Karpas-422 (cell line): Measurements from ENCODE around the gene SPINT2. TPM values are rescaled to one million over a fixed set of nuclear protein-coding genes. Genes with fewer than 3 reads are reported as not detected.

Source experiments
- DNase-seq: peaks from one replicate; pipeline ENCODE4 v3.0.0-alpha.2; 2015
- H2AFZ ChIP-seq: fragments of 200-600 bp; sonication (generic); 2 replicates; pipeline ENCODE4 v1.6.1; 2014; ENCODE audit warnings: antibody characterized with exemption, low read length, mixed read lengths
- H3K27ac ChIP-seq: fragments of 200-600 bp; sonication (generic); 2 replicates; pipeline ENCODE4 v1.5.1; 2014; ENCODE audit warnings: mild to moderate bottlenecking, low read length, moderate library complexity
- H3K27me3 ChIP-seq: fragments of 200-600 bp; sonication (generic); 2 replicates; pipeline ENCODE4 v1.6.1; 2014; ENCODE audit warnings: low read length, mixed read lengths
- H3K36me3 ChIP-seq: fragments of 200-600 bp; sonication (generic); 2 replicates; pipeline ENCODE4 v1.6.1; 2014; ENCODE audit warnings: low read length, mixed read lengths; ENCODE audit not compliant: insufficient read depth
- H3K4me1 ChIP-seq: fragments of 200-600 bp; sonication (generic); 2 replicates; pipeline ENCODE4 v1.6.1; 2014; ENCODE audit warnings: mild to moderate bottlenecking, low read length, mixed read lengths
- H3K4me2 ChIP-seq: fragments of 200-600 bp; sonication (generic); 2 replicates; pipeline ENCODE4 v1.6.1; 2014; ENCODE audit warnings: low read length, low read depth, mild to moderate bottlenecking; ENCODE audit not compliant: poor library complexity, severe bottlenecking
- H3K4me3 ChIP-seq: fragments of 200-600 bp; sonication (generic); 2 replicates; pipeline ENCODE4 v1.5.1; 2014; ENCODE audit warnings: mild to moderate bottlenecking, antibody characterized with exemption, low read length, mixed read lengths
- H3K79me2 ChIP-seq: fragments of 200-600 bp; sonication (generic); 2 replicates; pipeline ENCODE4 v1.6.1; 2014; ENCODE audit warnings: mild to moderate bottlenecking, low read length, mixed read lengths
- H3K9ac ChIP-seq: fragments of 200-600 bp; sonication (generic); 2 replicates; pipeline ENCODE4 v1.6.0; 2014; ENCODE audit warnings: low read length
- H3K9me2 ChIP-seq: fragments of 200-600 bp; sonication (generic), shearing (Covaris generic); replicated peaks from 2 replicates; pipeline ENCODE4 v1.6.0; 2014; ENCODE audit warnings: mild to moderate bottlenecking, low read length, moderate library complexity; ENCODE audit not compliant: insufficient read depth
- H3K9me3 ChIP-seq: fragments of 300-700, 200-600 bp; sonication (generic); 2 replicates; pipeline ENCODE4 v1.6.1; 2014; ENCODE audit warnings: low read length, mixed read lengths
- H4K20me1 ChIP-seq: fragments of 200-600 bp; sonication (generic); 2 replicates; pipeline ENCODE4 v1.6.1; 2014; ENCODE audit warnings: mild to moderate bottlenecking, antibody characterized with exemption, low read length, low read depth; ENCODE audit not compliant: insufficient read depth
- total RNA-seq: library from RNA; depleted of rRNA; stranded (reverse); fragments of >200 nt; shearing (Covaris generic); gene quantifications from 2 replicates; pipeline ENCODE4 v1.2.3, GENCODE V29; 2014; ENCODE audit warnings: low replicate concordance

The SPINT2 gene
- total RNA-seq, 1 experiment from 2014 or later = 0.22 TPM

GRCh38 chr19:38321646-38322196 lies 57.3 kb downstream of the SPINT2 start:
- no peak overlapping the region for H3K4me2 ChIP-seq
- H3K9ac ChIP-seq = no peak overlapping the region

DNA sequence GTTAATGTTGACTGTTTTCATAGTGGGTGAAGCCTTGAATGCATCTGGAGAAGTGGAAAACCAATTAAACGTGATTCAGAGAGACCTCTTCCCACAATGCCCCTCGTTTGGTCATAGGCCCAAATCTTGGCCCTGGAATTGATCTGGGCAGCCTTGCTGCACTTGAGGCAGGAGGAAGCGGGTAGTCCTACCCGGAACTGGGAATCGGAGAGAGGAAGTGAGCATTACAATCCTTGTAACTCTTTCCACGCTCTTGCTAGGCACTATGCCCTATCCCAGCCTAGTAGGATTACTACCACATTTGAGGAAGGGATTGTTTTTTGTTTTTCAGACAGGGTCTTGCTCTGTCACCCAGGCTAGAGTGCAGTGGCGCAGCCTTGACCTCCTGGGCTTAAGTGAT lies 58.9 kb downstream of the SPINT2 start:
- DNase-seq = no peak
- Histone ChIP-seq H2AFZ (no peak overlapping the region), H3K9me3 (no peaks in the 10 kb centered on the region), H3K9ac (no peak overlapping the region), H3K9me2 (no peaks in the 10 kb centered on the region), H3K79me2 (no peaks in the 10 kb centered on the region), H3K4me2 (no peak overlapping the region), H4K20me1 (no peaks in the 10 kb centered on the region), H3K27me3 (no peaks in the 10 kb centered on the region), H3K4me3 (no peak overlapping the region), H3K27ac (no peak overlapping the region), H3K36me3 (no peaks in the 10 kb centered on the region), H3K4me1 (0 out of 2 replicates have a peak, but pooled peaks cover 4% of the 10 kb centered on the region)

More at GRCh38 chr19:38321646-38322196, 57.3 kb downstream of the SPINT2 start:
- no peaks in the 10 kb centered on the region for H3K27me3 ChIP-seq
- 0 out of 2 replicates have a peak, but pooled peaks cover 4% of the 10 kb centered on the region for H3K4me1 ChIP-seq
- H3K9me2 ChIP-seq = no peaks in the 10 kb centered on the region
- H3K79me2 ChIP-seq = no peaks in the 10 kb centered on the region
- DNase-seq = no peak
- no peak overlapping the region for H3K4me3 ChIP-seq
- H3K36me3 ChIP-seq = no peaks in the 10 kb centered on the region
- H4K20me1 ChIP-seq = no peaks in the 10 kb centered on the region
- H3K27ac ChIP-seq = no peak overlapping the region
- no peak overlapping the region for H2AFZ ChIP-seq
- no peaks in the 10 kb centered on the region for H3K9me3 ChIP-seq

DNA sequence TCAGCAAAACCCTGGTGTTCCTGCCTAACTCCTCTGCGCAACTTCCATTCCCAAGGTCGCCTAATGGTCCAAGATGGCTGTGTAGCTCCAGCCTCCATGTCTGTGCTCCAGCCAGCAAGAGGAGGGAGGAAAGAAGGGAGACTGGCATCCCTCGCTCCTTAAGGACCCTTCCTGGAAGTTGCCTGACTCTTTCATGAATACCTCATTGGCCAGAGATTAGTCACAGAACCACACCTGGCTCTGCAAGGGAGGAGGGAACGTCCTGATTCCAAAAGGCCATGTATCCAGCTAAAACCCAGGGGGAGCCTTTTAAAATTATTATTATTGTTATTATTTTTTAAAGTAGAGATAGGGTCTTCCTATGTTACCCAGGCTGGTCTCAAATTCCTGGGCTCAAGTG lies 60.1 kb downstream of the SPINT2 start:
- H3K4me3 ChIP-seq = no peak overlapping the region
- no peaks in the 10 kb centered on the region for H4K20me1 ChIP-seq
- H3K9ac ChIP-seq = no peak overlapping the region

GRCh38 chr19:38326591-38326990 lies 62.2 kb downstream of the SPINT2 start:
- DNase-seq = no peak
- Histone ChIP-seq H3K9ac (no peak overlapping the region), H4K20me1 (no peaks in the 10 kb centered on the region), H3K4me1 (no peaks in the 10 kb centered on the region), H3K36me3 (no peaks in the 10 kb centered on the region), H3K27ac (no peak overlapping the region), H3K4me3 (no peak overlapping the region), H3K9me3 (no peaks in the 10 kb centered on the region), H2AFZ (no peak overlapping the region), H3K4me2 (no peak overlapping the region), H3K27me3 (no peaks in the 10 kb centered on the region), H3K79me2 (no peaks in the 10 kb centered on the region), H3K9me2 (no peaks in the 10 kb centered on the region)

More for the DNA sequence above, 60.1 kb downstream of the SPINT2 start:
- H3K27ac ChIP-seq = no peak overlapping the region
- no peaks in the 10 kb centered on the region for H3K9me3 ChIP-seq
- H3K27me3 ChIP-seq = no peaks in the 10 kb centered on the region
- no peaks in the 10 kb centered on the region for H3K79me2 ChIP-seq
- H2AFZ ChIP-seq = no peak overlapping the region
- H3K9me2 ChIP-seq = no peaks in the 10 kb centered on the region
- H3K36me3 ChIP-seq = no peaks in the 10 kb centered on the region
- 0 out of 2 replicates have a peak, but pooled peaks cover 4% of the 10 kb centered on the region for H3K4me1 ChIP-seq
- DNase-seq = no peak
- H3K4me2 ChIP-seq = no peak overlapping the region

DNA sequence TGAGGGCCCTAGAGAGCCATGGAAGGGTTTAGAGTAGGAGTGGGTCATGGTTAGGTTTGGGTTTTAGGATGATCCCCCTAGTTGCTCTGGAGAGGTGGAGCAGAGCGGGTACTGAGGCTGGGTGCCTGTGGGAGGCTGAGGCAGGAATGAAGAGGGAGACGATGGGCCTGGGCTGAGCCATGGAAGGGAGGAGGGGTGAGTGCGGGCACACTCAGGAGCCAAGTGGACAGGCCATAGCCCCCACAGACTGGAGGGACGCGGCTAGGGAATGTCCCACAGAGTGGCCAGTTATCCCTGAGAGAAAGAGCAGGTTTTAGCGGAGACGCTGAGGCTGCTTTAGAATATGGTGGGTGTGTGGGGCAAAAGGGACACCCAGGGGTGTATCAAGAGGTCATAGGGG lies 65.3 kb downstream of the SPINT2 start:
- Histone ChIP-seq H2AFZ (no peak overlapping the region), H3K9ac (no peak overlapping the region), H3K9me3 (no peaks in the 10 kb centered on the region), H3K4me1 (no peaks in the 10 kb centered on the region), H3K9me2 (no peaks in the 10 kb centered on the region), H3K27me3 (no peaks in the 10 kb centered on the region), H3K79me2 (no peaks in the 10 kb centered on the region), H3K4me2 (no peak overlapping the region), H3K27ac (no peak overlapping the region), H3K36me3 (no peaks in the 10 kb centered on the region), H3K4me3 (no peak overlapping the region), H4K20me1 (no peaks in the 10 kb centered on the region)
- no peak for DNase-seq

GRCh38 chr19:38331728-38332127 lies 67.4 kb downstream of the SPINT2 start:
- Histone ChIP-seq H3K9ac (no peak overlapping the region), H2AFZ (no peak overlapping the region), H3K27ac (no peak overlapping the region), H3K36me3 (no peaks in the 10 kb centered on the region), H3K4me2 (no peak overlapping the region), H4K20me1 (no peaks in the 10 kb centered on the region), H3K9me3 (no peaks in the 10 kb centered on the region), H3K79me2 (no peaks in the 10 kb centered on the region), H3K27me3 (no peaks in the 10 kb centered on the region), H3K9me2 (no peaks in the 10 kb centered on the region), H3K4me3 (no peak overlapping the region), H3K4me1 (peaks cover 7% of the 10 kb centered on the region)
- no peak for DNase-seq

- no peaks in the 10 kb centered on the region for H3K36me3 ChIP-seq
- no peak overlapping the region for H3K4me3 ChIP-seq
- H3K4me2 ChIP-seq = no peak overlapping the region
- H3K9me3 ChIP-seq = no peaks in the 10 kb centered on the region
- DNase-seq = no peak
- no peaks in the 10 kb centered on the region for H3K9me2 ChIP-seq
- H3K27ac ChIP-seq = no peak overlapping the region
- H3K9ac ChIP-seq = no peak overlapping the region
- H2AFZ ChIP-seq = no peak overlapping the region
- H3K27me3 ChIP-seq = no peaks in the 10 kb centered on the region
- H4K20me1 ChIP-seq = no peaks in the 10 kb centered on the region
- peaks cover 13% of the 10 kb centered on the region for H3K4me1 ChIP-seq
- H3K79me2 ChIP-seq = no peaks in the 10 kb centered on the region
Observed at GRCh38 chr19:38333245-38333644, 68.9 kb downstream of the SPINT2 start.

- Histone ChIP-seq H3K79me2 (no peaks in the 10 kb centered on the region), H3K36me3 (no peaks in the 10 kb centered on the region), H2AFZ (peak overlapping the region; percentile 87; the same call in 1 of the 2 replicates), H4K20me1 (no peaks in the 10 kb centered on the region), H3K4me2 (peak overlapping the region; percentile 95), H3K27me3 (no peaks in the 10 kb centered on the region), H3K9ac (peak overlapping the region; percentile 72), H3K4me3 (peak overlapping the region; percentile 77), H3K9me2 (no peaks in the 10 kb centered on the region), H3K27ac (peak overlapping the region; percentile 83), H3K9me3 (no peaks in the 10 kb centered on the region), H3K4me1 (peaks cover 13% of the 10 kb centered on the region)
- DNase-seq = peak; percentile 98
Observed at GRCh38 chr19:38335949-38336637, 71.7 kb downstream of the SPINT2 start.
